GM12891 (cell line): ENCODE data around the gene CDC42EP2.
A peak's percentile ranks its signal among the peaks of the same experiment; 100 is the strongest.

Source experiments
- DNase-seq: peaks from one replicate; pipeline ENCODE4 v3.0.0; 2011; ENCODE audit warnings: low spot score; ENCODE audit not compliant: insufficient read length
- FAIRE-seq: peaks from 2 replicates; lab custom pipeline; 2011; peaks lifted over from hg19 to GRCh38; lab: Jason Lieb, UNC
- PAX5 ChIP-seq: IDR thresholded peaks from 2 replicates; pipeline ENCODE4 v1.6.1; 2011; ENCODE audit warnings: low read length, moderate library complexity, mild to moderate bottlenecking; ENCODE audit not compliant: insufficient read depth, severe bottlenecking
- POLR2A ChIP-seq: IDR thresholded peaks from 2 replicates; pipeline ENCODE4 v1.6.1; 2011; ENCODE audit warnings: low read depth, low read length, control low read depth
- POLR2AphosphoS5 ChIP-seq: IDR thresholded peaks from 2 replicates; pipeline ENCODE4 v1.6.1; 2011; ENCODE audit warnings: low read depth, low read length, control low read depth
- POU2F2 ChIP-seq: IDR thresholded peaks from 2 replicates; pipeline ENCODE4 v1.6.1; 2011; ENCODE audit warnings: low read depth, mild to moderate bottlenecking, control low read depth, low read length, moderate library complexity
- SPI1 ChIP-seq: IDR thresholded peaks from 2 replicates; pipeline ENCODE4 v1.6.1; 2011; ENCODE audit warnings: low read depth, low read length, control low read depth
- TAF1 ChIP-seq: IDR thresholded peaks from 2 replicates; pipeline ENCODE4 v1.6.1; 2011; ENCODE audit warnings: low read depth, low read length, control low read depth

CDC42EP2 gene

DNA sequence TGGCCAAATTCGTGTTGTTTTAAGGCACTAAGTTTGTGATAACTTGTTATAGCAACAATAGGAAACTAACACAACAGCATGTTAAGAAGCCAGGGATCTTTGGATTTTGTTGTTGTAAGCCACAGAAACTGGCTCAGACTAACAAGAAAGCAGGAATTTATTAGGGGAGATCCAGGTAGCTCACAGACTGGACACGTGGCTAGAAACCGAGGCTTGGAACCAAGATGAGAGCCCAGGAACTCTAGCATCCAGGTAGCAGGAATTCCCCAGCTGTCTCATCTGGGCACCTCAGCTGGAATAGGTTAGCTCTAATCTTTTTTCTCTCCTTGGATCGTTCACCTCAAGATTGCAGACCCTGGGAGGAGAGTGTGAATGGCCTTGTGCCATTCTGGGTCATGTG lies 28.0 kb upstream of the CDC42EP2 start:
- no peak for FAIRE-seq
- TF ChIP-seq SPI1 (no peak), POLR2A (no peak), TAF1 (no peak), POU2F2 (no peak)
- no peak for DNase-seq

DNA sequence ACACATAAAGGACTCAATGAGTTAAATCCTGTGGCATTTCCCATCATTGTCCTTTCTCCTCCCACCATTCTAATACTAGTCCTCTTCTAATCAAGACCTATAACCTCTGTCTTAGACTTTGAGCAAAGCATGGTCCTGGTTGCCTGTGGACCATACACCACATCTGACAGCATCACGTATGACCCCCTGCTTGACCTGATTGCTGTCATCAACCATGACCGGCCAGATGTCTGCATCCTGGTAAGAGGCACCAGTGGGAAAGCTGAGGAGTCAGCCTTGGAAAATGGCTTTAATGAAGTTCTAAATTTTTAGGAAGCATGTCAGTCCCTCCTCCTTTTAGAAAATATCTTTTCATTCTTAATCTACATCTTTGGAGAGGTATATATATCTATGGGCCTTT lies 27.1 kb upstream of the CDC42EP2 start:
- FAIRE-seq (no peak), DNase-seq (no peak)
- TF ChIP-seq TAF1 (no peak), SPI1 (no peak), POU2F2 (no peak), POLR2AphosphoS5 (no peak), PAX5 (no peak), POLR2A (no peak)

DNA sequence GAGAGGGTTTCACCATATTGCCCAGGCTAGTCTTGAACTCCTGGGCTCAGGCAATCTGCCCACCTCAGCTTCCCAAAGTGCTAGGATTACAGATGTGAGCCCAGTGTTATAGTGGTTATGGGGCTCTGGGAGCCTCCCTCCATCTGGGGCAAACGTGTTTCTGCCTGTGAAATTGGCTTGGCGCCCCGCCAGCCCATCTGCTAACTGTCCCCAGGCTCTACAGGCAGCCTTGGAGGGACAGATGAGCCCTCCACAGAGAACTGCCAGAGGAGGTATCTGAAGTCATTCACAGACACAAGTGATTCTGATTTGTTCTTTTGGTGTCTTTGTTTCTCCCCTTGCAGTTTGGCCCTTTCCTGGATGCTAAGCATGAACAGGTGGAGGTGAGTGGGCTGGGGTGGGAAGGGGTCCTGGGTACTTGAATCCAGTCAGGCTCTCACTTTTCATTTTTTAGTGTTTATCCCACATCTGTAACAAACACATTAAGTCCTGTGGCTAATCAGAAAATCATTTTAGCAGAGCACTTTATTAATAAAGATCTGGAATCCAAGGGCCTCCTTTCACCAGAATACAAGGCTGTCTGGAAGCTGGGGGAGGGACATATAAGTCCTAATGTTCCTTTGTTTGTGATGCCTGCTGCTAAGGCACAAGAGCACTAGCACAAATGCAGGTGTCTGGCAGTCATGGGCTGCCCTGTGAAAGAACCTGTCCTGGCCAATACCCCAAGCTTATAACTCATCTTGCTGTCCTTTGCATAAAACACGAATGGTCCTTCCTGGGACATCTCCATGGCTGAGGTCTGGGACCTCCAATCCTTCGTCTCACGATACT lies 25.7 kb upstream of the CDC42EP2 start:
- no peak for DNase-seq
- TF ChIP-seq SPI1 (no peak), TAF1 (no peak), POLR2AphosphoS5 (no peak), POLR2A (no peak), PAX5 (no peak), POU2F2 (no peak)
- no peak for FAIRE-seq

DNA sequence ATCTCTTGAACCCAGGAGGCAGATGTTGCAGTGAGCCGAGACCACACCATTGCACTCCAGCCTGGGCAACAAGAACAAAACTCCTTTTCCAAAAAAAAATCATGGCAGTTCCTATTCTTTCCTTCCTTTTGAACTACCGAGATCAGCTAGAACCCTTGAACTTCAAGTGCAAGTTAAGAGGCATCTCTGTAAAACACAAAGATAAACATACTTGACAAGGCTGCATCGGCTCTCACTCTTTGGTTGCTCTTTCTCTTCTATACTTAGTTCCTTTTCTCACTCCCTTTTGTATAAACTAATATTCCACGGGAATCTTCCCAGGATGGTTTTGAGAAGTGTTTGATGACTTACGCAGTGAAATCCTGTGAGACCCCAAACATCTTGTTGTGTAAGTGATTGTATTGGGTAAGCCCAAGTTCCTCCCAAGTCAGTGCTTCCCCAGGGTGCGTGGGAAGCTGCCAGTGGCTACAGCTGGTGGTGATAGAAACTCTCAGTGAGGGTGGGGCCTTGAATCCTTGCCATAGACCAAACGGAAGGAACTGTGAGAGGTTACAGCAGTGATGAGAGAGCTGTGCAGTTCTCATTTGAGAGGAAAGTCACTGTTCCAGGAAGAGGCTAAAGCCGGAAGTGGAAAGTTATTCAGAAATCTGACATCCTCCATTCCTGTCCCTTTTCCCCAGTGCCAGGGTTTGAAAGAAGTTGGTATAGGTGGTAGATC lies 24.1 kb upstream of the CDC42EP2 start:
- DNase-seq: no peak
- no peak for TF ChIP-seq POLR2AphosphoS5
- TF ChIP-seq SPI1: peak; percentile 43; the same call in 1 of the 2 replicates
- FAIRE-seq: peak; percentile 77

DNA sequence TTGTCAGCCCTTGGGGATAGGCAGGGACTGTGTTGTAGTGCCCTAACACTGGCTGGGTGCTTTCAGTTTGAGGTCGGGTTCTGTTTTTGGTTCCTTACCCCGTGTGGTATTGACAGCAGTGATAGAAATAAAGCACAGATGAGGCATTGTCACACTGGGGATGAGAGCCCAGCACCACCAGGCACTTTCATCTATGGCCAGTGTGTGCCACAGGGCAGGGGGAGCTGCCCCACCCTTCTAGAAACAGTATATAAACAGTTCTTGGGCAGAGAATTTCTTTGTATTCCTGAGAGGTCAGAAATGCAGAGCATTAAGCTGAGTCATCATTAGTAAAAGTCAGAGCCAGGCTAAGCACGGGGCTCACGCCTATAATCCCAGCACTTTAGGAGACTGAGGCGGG lies 23.1 kb upstream of the CDC42EP2 start:
- TF ChIP-seq SPI1: no peak
- TF ChIP-seq TAF1: no peak
- no peak for TF ChIP-seq POU2F2
- TF ChIP-seq POLR2A: no peak
- no peak for TF ChIP-seq POLR2AphosphoS5
- TF ChIP-seq PAX5: no peak
- DNase-seq (no peak), FAIRE-seq (no peak)

DNA sequence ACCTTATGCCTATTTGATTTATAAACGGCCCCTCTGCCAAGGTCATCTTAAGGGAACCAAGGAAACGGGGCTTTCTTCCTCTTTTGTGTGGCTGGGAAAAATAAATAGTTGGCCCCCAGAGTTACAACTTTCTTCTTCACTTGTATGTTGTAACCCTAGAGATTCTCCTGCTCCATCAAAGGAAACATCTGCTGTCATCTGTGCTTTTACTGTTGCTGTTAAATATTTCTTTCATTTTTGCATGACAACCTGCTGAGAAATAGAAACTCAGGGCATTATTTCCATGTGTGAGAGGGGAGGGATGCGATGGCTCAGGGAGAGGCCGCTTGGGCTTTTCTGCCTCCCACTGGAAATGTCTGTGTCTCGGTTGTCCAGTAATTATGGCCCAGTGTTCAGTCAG lies 21.8 kb upstream of the CDC42EP2 start:
- TF ChIP-seq POLR2AphosphoS5 (no peak), POU2F2 (no peak)
- DNase-seq (no peak), FAIRE-seq (no peak)

DNA sequence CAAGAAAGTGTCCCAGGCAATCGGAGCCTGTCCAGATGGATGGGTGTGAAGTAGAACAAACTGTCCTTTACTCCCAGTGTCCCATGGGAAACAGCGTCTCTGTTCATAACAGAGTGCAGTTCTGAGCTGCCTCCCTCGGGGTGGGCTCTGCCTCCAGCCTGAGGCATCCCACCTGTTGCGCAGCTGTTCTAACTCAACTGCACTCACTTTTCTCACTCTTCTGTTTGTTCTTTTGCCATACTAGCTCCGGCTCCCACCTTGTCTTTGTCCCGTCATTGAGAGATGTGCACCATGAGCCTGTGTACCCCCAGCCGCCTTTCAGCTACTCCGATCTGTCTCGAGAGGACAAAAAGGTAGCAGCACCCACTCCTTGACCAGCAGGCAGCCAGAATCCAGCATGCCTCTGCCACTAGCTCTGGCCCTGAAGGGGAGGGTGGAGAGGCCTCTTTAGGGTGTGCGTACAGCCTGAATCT lies 20.7 kb upstream of the CDC42EP2 start:
- FAIRE-seq (no peak), DNase-seq (no peak)
- TF ChIP-seq POU2F2: no peak
- TF ChIP-seq POLR2A: no peak
- TF ChIP-seq SPI1: no peak
- no peak for TF ChIP-seq POLR2AphosphoS5
- TF ChIP-seq PAX5: no peak
- TF ChIP-seq TAF1: no peak

DNA sequence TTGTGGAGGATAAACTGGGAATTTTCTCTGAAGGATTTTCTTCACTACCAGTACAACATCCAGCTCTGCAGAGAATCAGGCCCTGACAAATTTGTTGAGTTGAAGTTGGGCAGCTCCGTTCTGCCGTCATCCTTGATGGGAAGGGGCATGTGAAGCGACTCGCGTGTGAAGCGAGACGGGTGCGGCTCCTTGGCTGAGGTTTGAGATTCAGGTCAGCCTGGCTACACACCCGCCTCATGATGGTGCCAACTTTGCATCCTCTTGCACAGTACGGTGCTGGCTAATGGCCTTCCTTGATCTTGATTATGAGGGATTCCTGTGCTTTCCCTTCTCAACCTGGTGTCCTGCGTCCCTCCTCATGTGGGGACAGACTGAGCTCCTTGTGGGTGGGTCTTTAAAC lies 19.7 kb upstream of the CDC42EP2 start:
- FAIRE-seq (no peak), DNase-seq (no peak)
- TF ChIP-seq POU2F2: no peak
- TF ChIP-seq TAF1: no peak
- no peak for TF ChIP-seq POLR2AphosphoS5
- TF ChIP-seq SPI1: no peak
- TF ChIP-seq POLR2A: no peak
- TF ChIP-seq PAX5: no peak

DNA sequence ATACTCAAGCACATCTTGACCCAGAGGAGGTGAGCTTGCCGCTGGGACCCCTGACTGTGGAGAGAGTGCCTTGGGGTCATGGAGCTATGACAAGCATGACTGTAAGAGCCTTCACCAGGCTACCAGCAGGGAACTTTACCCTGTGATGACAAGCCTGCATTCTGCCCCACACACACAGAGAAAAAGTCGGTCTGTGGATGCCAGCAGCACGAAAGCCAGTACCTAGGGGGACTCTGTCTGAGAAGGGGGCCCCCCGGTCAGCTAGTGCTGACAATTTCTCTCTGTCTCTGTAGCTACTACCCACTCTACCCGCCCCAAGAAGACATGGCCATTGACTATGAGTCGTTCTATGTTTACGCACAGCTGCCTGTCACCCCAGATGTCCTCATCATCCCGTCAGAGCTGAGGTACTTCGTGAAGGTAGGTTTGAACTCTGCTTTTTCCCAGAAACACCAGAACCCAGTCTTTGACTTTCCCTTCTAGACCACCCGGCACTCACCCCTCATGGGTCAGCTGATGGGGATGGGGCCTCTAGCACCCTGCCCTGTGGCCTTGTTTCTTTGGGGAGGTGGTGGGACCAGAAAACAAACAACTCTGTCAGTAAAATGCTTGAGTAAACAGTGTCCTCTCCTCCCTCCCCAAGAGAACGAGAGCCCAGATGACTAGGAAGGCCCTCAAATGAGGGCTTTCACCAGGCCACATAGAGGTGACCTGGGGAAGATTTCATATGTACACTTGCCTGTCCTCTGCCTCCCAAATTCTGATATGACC lies 18.9 kb upstream of the CDC42EP2 start:
- no peak for DNase-seq
- TF ChIP-seq SPI1 (no peak), POLR2AphosphoS5 (no peak), PAX5 (no peak)
- FAIRE-seq: no peak

DNA sequence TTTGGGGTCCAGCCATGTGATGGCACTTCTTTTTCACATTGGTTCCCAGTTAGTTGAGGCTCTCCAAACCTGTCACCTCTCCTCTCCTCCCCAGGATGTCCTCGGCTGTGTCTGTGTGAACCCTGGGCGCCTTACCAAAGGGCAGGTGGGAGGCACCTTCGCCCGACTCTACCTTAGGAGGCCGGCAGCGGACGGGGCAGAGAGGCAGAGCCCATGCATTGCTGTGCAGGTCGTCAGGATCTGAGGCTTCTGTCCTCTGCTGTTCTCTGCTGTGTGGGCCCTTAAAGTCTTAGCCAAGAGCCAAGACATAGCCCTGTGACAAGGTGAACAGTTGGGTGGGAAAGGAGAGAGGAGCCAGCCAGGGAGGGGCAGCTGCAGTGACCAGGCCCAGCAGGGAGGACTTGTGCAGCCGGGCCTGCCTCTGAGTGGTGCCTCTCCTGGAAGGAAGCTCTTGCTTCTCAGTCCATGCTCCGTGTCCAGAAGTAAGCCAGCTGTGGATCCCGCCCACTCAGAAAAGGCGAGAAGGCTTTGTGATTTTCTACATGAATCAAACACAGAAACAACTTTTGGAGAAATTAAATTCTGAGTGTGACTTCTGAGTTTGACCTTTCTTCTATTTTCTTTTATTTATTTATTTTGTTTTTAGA lies 17.5 kb upstream of the CDC42EP2 start:
- no peak for DNase-seq
- no peak for TF ChIP-seq POLR2AphosphoS5
- no peak for TF ChIP-seq PAX5
- TF ChIP-seq SPI1: no peak
- TF ChIP-seq POLR2A: no peak
- TF ChIP-seq TAF1: no peak
- TF ChIP-seq POU2F2: no peak
- no peak for FAIRE-seq
